OCI-LY1 (cell line): ENCODE measurements around the gene RGS16.
A peak's percentile ranks its signal among the peaks of the same experiment; 100 is the strongest.

Source experiments
- H2AFZ ChIP-seq: fragments of 200-600 bp; sonication (generic), shearing (Covaris generic); 2 replicates; pipeline ENCODE4 v1.6.0; 2014; ENCODE audit warnings: antibody characterized with exemption, mild to moderate bottlenecking, low read length
- H3F3A ChIP-seq: fragments of 200-600 bp; sonication (generic), shearing (Covaris generic); 2 replicates; pipeline ENCODE4 v1.6.0; 2014; ENCODE audit warnings: mild to moderate bottlenecking, antibody characterized with exemption, low read length, moderate library complexity; ENCODE audit not compliant: insufficient read depth
- H3K27ac ChIP-seq: fragments of 200-600 bp; sonication (generic); 2 replicates; pipeline ENCODE4 v1.5.1; 2014; ENCODE audit warnings: low read length, mixed run types, mild to moderate bottlenecking, low read depth; ENCODE audit not compliant: poor library complexity, severe bottlenecking
- H3K27me3 ChIP-seq: fragments of 200-600 bp; sonication (generic); 2 replicates; pipeline ENCODE4 v1.6.0; 2014; ENCODE audit warnings: antibody characterized with exemption, mild to moderate bottlenecking, low read length, moderate library complexity; ENCODE audit not compliant: insufficient read depth
- H3K36me3 ChIP-seq: fragments of 200-600 bp; sonication (generic); 2 replicates; pipeline ENCODE4 v1.6.1; 2014; ENCODE audit warnings: mild to moderate bottlenecking, antibody characterized with exemption, low read length, moderate library complexity, mixed read lengths; ENCODE audit not compliant: insufficient read depth
- H3K4me1 ChIP-seq: fragments of 200-600 bp; sonication (generic); 2 replicates; pipeline ENCODE4 v1.5.1; 2014; ENCODE audit warnings: mild to moderate bottlenecking, low read length, moderate library complexity; ENCODE audit not compliant: insufficient read depth, severe bottlenecking
- H3K4me2 ChIP-seq: fragments of 200-600 bp; sonication (generic), shearing (Covaris generic); 2 replicates; pipeline ENCODE4 v1.6.1; 2014; ENCODE audit warnings: low read length
- H3K4me3 ChIP-seq: fragments of 200-600 bp; sonication (generic); 2 replicates; pipeline ENCODE4 v1.5.1; 2014; ENCODE audit warnings: low read length, low read depth, mild to moderate bottlenecking, mixed read lengths; ENCODE audit not compliant: poor library complexity, severe bottlenecking
- H3K79me2 ChIP-seq: fragments of 200-600 bp; shearing (Covaris generic); 2 replicates; pipeline ENCODE4 v1.6.1; 2016; ENCODE audit warnings: mixed run types, low read length, mixed read lengths; ENCODE audit not compliant: insufficient read depth
- H3K9ac ChIP-seq: fragments of 200-600 bp; sonication (generic), shearing (Covaris generic); 2 replicates; pipeline ENCODE4 v1.6.1; 2014; ENCODE audit warnings: mild to moderate bottlenecking, low read length, mixed read lengths
- H3K9me2 ChIP-seq: fragments of 200-600 bp; sonication (generic), shearing (Covaris generic); 2 replicates; pipeline ENCODE4 v1.6.1; 2014; ENCODE audit warnings: low read depth, mild to moderate bottlenecking, low read length, mixed read lengths
- H3K9me3 ChIP-seq: fragments of 200-600 bp; shearing (Covaris generic); 2 replicates; pipeline ENCODE4 v1.6.1; 2014; ENCODE audit warnings: low read length, mixed read lengths
- H4K20me1 ChIP-seq: fragments of 200-600 bp; sonication (generic), shearing (Covaris generic); 2 replicates; pipeline ENCODE4 v1.6.0; 2016; ENCODE audit warnings: mild to moderate bottlenecking, low read length; ENCODE audit not compliant: insufficient read depth
- EZH2 ChIP-seq: fragments of 200-600 bp; sonication (generic), shearing (Covaris generic); IDR thresholded peaks from 2 replicates; pipeline ENCODE4 v1.8.0; 2017; ENCODE audit warnings: borderline replicate concordance, mixed run types, mild to moderate bottlenecking, antibody characterized with exemption, low read length, moderate library complexity, mixed read lengths
- TF ChIP-seq, protein P1 (sequence below): fragments of 200-600 bp; sonication (generic), shearing (Covaris generic); IDR thresholded peaks from 2 replicates; pipeline ENCODE4 v1.5.1; 2017; ENCODE audit warnings: mild to moderate bottlenecking, antibody characterized with exemption, low read length, moderate library complexity, mixed read lengths

RGS16 gene

DNA sequence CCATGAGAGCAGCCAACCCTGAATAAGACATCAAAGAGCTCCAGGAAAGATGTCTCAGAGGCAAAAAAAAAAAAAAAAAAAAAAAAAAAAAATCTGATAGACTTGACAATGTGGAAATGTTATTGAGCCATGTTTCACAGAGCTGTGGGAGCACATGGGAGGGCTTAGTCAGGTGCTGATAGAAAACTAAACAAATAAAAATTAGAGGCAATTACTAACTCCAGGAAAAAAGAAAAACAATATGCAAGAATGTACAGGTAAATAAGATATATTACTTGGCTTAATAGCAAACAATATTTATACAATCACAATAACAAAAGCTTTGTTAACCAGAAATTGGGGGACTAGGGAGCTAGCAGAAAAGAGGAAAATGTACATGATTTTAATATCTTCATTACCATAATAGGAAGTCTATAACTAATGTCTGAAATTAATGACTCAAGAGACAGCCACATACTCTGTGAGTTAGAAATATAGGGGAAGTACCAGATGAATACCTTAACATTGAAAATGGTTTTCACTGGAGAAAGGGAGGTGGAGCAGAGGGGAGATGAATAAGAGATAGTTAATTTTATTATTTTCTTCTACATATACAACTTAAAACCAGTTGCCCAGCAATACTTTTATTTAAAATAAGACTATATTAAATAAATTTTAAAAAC, 16.9 kb upstream of the RGS16 start:
- no peaks in the 10 kb centered on the region for H4K20me1 ChIP-seq
- no peak overlapping the region for H3K9ac ChIP-seq
- H3K9me2 ChIP-seq, result no peaks in the 10 kb centered on the region
- no peaks in the 10 kb centered on the region for H3F3A ChIP-seq
- no peak overlapping the region for H2AFZ ChIP-seq
- no peaks in the 10 kb centered on the region; the same call in 1 of the 2 replicates for H3K27me3 ChIP-seq
- peaks cover 33% of the 10 kb centered on the region for H3K4me1 ChIP-seq
- no peak overlapping the region for H3K4me2 ChIP-seq
- no peak overlapping the region for H3K27ac ChIP-seq
- 0 out of 2 replicates have a peak, but pooled peaks cover 2% of the 10 kb centered on the region for H3K9me3 ChIP-seq
- H3K4me3 ChIP-seq, result no peak overlapping the region
- no peaks in the 10 kb centered on the region for H3K79me2 ChIP-seq
- no peaks in the 10 kb centered on the region for H3K36me3 ChIP-seq
- no peak for TF ChIP-seq EZH2
- TF ChIP-seq, protein P1, sequence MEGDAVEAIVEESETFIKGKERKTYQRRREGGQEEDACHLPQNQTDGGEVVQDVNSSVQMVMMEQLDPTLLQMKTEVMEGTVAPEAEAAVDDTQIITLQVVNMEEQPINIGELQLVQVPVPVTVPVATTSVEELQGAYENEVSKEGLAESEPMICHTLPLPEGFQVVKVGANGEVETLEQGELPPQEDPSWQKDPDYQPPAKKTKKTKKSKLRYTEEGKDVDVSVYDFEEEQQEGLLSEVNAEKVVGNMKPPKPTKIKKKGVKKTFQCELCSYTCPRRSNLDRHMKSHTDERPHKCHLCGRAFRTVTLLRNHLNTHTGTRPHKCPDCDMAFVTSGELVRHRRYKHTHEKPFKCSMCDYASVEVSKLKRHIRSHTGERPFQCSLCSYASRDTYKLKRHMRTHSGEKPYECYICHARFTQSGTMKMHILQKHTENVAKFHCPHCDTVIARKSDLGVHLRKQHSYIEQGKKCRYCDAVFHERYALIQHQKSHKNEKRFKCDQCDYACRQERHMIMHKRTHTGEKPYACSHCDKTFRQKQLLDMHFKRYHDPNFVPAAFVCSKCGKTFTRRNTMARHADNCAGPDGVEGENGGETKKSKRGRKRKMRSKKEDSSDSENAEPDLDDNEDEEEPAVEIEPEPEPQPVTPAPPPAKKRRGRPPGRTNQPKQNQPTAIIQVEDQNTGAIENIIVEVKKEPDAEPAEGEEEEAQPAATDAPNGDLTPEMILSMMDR, result no peak

DNA sequence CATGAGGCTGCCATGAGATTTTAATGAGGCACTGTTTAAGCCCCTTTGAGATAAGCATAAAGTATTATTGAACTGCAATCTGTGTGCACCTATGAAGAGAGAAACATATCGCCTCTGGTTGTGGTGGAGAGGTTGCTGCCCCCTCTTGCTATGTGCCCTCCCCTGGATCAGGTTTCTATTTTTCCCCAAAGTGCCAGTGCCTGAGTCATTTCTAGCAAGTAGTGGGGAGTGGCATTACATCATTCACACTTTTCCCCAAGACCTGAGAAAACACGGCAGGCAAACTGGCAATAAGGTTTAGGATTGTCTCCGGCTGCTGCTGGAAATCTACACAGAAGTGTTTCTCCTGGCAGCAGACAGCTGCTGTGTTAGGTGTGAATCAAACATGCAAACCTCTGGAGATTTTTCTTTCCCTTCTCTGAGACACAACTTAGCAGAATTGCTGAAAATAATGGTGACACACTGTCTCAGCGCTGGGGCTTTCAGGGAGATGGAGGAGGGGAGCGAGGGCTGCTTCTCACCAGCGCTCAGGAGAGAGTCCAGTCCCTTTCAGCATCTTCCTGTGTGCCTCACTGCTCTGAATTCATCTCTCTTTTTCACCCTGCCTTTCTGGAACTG, 13.7 kb upstream of the RGS16 start:
- no peak overlapping the region for H3K4me3 ChIP-seq
- no peaks in the 10 kb centered on the region for H3F3A ChIP-seq
- H4K20me1 ChIP-seq, result no peaks in the 10 kb centered on the region
- H3K27me3 ChIP-seq, result no peaks in the 10 kb centered on the region; the same call in 1 of the 2 replicates
- peak overlapping the region; percentile 40 for H3K27ac ChIP-seq
- no peaks in the 10 kb centered on the region for H3K36me3 ChIP-seq
- 0 out of 2 replicates have a peak, but pooled peaks cover 2% of the 10 kb centered on the region for H3K9me3 ChIP-seq
- H3K79me2 ChIP-seq, result no peaks in the 10 kb centered on the region
- H3K9ac ChIP-seq, result no peak overlapping the region
- TF ChIP-seq EZH2, result no peak
- TF ChIP-seq, protein P1, result no peak
- no peaks in the 10 kb centered on the region for H3K9me2 ChIP-seq
- peaks cover 46% of the 10 kb centered on the region for H3K4me1 ChIP-seq
- no peak overlapping the region for H3K4me2 ChIP-seq
- no peak overlapping the region for H2AFZ ChIP-seq

DNA sequence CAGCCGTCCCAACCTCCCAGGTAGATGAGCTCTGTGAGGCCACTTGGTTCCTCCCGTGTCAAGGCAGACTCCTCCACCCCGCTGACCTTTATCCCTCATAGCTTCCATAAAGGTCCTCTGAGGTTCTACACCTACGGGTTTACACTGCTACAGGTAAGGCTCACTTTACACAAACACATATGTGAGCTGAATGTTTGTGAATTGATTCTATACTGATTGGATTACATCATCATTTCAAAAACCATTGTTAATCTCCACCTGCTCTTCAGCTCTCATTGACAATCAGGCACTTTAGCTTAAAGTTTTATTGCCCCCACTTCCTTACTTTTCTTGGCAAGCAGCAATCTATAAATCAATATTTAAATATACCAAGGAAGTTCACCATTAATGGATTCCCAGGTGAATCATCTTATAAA, 12.8 kb upstream of the RGS16 start:
- peak overlapping the region; percentile 72 for H3K27ac ChIP-seq
- peaks cover 50% of the 10 kb centered on the region for H3K4me1 ChIP-seq
- peak overlapping the region; percentile 77; the same call in 1 of the 2 replicates for H3K4me2 ChIP-seq
- H3K9ac ChIP-seq, result no peak overlapping the region; the same call in 1 of the 2 replicates
- H3F3A ChIP-seq, result no peaks in the 10 kb centered on the region
- TF ChIP-seq, protein P1, result no peak
- TF ChIP-seq EZH2, result no peak
- H3K36me3 ChIP-seq, result no peaks in the 10 kb centered on the region
- no peak overlapping the region for H3K4me3 ChIP-seq
- H2AFZ ChIP-seq, result no peak overlapping the region
- H3K27me3 ChIP-seq, result no peaks in the 10 kb centered on the region; the same call in 1 of the 2 replicates
- H3K79me2 ChIP-seq, result no peaks in the 10 kb centered on the region
- 0 out of 2 replicates have a peak, but pooled peaks cover 2% of the 10 kb centered on the region for H3K9me3 ChIP-seq
- H4K20me1 ChIP-seq, result no peaks in the 10 kb centered on the region
- H3K9me2 ChIP-seq, result no peaks in the 10 kb centered on the region
